A549 (cell line): Measurements from ENCODE around the gene STIM1.

Experiments
- CHD2 ChIP-seq: fragments of 150-350 bp; IDR thresholded peaks from 2 replicates; pipeline ENCODE4 v1.6.1; 2014; ENCODE audit warnings: low read length; ENCODE audit not compliant: partially characterized antibody
- MAFK ChIP-seq: fragments of 450-650 bp; IDR thresholded peaks from 2 replicates; pipeline ENCODE4 v1.6.1; 2014; ENCODE audit not compliant: partially characterized antibody
- MYC ChIP-seq: IDR thresholded peaks from 2 replicates; pipeline ENCODE4 v1.6.1; 2012; ENCODE audit warnings: mild to moderate bottlenecking, inconsistent platforms, low read length, improper control_type of control experiment, borderline replicate concordance
- NFE2L2 ChIP-seq: fragments of 150-350 bp; conservative IDR thresholded peaks from 2 replicates; pipeline ENCODE4 v1.6.1; 2014; ENCODE audit warnings: low read length
- PBX3 ChIP-seq: IDR thresholded peaks from 2 replicates; pipeline ENCODE4 v1.6.1; 2012
- SMC3 ChIP-seq: fragments of >200 bp; sonication (Bioruptor Twin); formaldehyde crosslinking; IDR thresholded peaks from 3 replicates; pipeline ENCODE4 v1.6.1; 2018; ENCODE audit warnings: inconsistent platforms
- TF ChIP-seq, protein P1 (sequence below): fragments of >200 bp; sonication (Bioruptor Twin); formaldehyde crosslinking; IDR thresholded peaks from 3 replicates; pipeline ENCODE4 v1.5.1; 2016
- TF ChIP-seq, protein P2 (sequence below): fragments of 200-600 bp; sonication (generic); IDR thresholded peaks from 2 replicates; pipeline ENCODE4 v1.6.1; 2016; ENCODE audit warnings: antibody characterized with exemption, mild to moderate bottlenecking, moderate library complexity

- TF ChIP-seq MYC (no peak), SMC3 (no peak), NFE2L2 (no peak), MAFK (no peak), PBX3 (no peak), CHD2 (no peak)
- TF ChIP-seq, protein P1, sequence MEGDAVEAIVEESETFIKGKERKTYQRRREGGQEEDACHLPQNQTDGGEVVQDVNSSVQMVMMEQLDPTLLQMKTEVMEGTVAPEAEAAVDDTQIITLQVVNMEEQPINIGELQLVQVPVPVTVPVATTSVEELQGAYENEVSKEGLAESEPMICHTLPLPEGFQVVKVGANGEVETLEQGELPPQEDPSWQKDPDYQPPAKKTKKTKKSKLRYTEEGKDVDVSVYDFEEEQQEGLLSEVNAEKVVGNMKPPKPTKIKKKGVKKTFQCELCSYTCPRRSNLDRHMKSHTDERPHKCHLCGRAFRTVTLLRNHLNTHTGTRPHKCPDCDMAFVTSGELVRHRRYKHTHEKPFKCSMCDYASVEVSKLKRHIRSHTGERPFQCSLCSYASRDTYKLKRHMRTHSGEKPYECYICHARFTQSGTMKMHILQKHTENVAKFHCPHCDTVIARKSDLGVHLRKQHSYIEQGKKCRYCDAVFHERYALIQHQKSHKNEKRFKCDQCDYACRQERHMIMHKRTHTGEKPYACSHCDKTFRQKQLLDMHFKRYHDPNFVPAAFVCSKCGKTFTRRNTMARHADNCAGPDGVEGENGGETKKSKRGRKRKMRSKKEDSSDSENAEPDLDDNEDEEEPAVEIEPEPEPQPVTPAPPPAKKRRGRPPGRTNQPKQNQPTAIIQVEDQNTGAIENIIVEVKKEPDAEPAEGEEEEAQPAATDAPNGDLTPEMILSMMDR, result no peak
- TF ChIP-seq, protein P2, sequence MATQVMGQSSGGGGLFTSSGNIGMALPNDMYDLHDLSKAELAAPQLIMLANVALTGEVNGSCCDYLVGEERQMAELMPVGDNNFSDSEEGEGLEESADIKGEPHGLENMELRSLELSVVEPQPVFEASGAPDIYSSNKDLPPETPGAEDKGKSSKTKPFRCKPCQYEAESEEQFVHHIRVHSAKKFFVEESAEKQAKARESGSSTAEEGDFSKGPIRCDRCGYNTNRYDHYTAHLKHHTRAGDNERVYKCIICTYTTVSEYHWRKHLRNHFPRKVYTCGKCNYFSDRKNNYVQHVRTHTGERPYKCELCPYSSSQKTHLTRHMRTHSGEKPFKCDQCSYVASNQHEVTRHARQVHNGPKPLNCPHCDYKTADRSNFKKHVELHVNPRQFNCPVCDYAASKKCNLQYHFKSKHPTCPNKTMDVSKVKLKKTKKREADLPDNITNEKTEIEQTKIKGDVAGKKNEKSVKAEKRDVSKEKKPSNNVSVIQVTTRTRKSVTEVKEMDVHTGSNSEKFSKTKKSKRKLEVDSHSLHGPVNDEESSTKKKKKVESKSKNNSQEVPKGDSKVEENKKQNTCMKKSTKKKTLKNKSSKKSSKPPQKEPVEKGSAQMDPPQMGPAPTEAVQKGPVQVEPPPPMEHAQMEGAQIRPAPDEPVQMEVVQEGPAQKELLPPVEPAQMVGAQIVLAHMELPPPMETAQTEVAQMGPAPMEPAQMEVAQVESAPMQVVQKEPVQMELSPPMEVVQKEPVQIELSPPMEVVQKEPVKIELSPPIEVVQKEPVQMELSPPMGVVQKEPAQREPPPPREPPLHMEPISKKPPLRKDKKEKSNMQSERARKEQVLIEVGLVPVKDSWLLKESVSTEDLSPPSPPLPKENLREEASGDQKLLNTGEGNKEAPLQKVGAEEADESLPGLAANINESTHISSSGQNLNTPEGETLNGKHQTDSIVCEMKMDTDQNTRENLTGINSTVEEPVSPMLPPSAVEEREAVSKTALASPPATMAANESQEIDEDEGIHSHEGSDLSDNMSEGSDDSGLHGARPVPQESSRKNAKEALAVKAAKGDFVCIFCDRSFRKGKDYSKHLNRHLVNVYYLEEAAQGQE, result no peak
Measured at GRCh38 chr11:3996651-3997050, 141.2 kb downstream of the STIM1 start.
